HFFc6 (cell line): Measurements from ENCODE around the gene GOLGA2. TPM values are rescaled to one million over a fixed set of nuclear protein-coding genes. Genes with fewer than 3 reads are reported as not detected.
A peak's percentile ranks its signal among the peaks of the same experiment; 100 is the strongest.
"Not testable (repeated sequence)": the region's sequence is repeated elsewhere in the genome, so short reads cannot be mapped to it uniquely, and the experiment has no call there.

Experiments
- DNase-seq: peaks from one replicate; pipeline ENCODE4 v3.0.0-alpha.2; 2018
- H3K27ac Mint-ChIP-seq: 2 replicates; pipeline ENCODE4 v1.8.0; 2020; ENCODE audit warnings: mild to moderate bottlenecking, mixed read lengths
- H3K27me3 Mint-ChIP-seq: 2 replicates; pipeline ENCODE4 v1.8.0; 2021; ENCODE audit warnings: mild to moderate bottlenecking, moderate library complexity, mixed read lengths; ENCODE audit not compliant: insufficient read depth
- H3K36me3 Mint-ChIP-seq: 2 replicates; pipeline ENCODE4 v1.8.0; 2021; ENCODE audit warnings: low read depth, mixed read lengths
- H3K4me1 Mint-ChIP-seq: 2 replicates; pipeline ENCODE4 v1.8.0; 2020; ENCODE audit warnings: low read depth, mixed read lengths
- H3K4me3 Mint-ChIP-seq: 2 replicates; pipeline ENCODE4 v1.8.0; 2020; ENCODE audit warnings: mild to moderate bottlenecking, moderate library complexity, mixed read lengths
- H3K9me3 Mint-ChIP-seq: 2 replicates; pipeline ENCODE4 v1.8.0; 2020; ENCODE audit warnings: mild to moderate bottlenecking, mixed read lengths
- total RNA-seq, 6 experiments: library from RNA; stranded (reverse); fragmentation: NEBNext Ultra II Directional; extraction: Animal tissue kit (Norgen Biotek cat#: 25700); gene quantifications; 2 replicates in 1 of 6; 3 replicates in 5 of 6; pipeline ENCODE4 v1.2.3, GENCODE V29; 2021
- TF ChIP-seq, protein P1 (sequence below): fragments of 200-600 bp; sonication (generic); IDR thresholded peaks from 2 replicates; pipeline ENCODE4 v1.5.0; 2021; ENCODE audit warnings: antibody characterized with exemption, mild to moderate bottlenecking

The GOLGA2 gene
- total RNA-seq, 6 experiments from 2014 or later = 142 to 167 (median 156) TPM

GRCh38 chr9:128288273-128289004, 12.6 kb upstream of the GOLGA2 start:
- H3K36me3 Mint-ChIP-seq = peaks cover 15% of the 10 kb centered on the region; the same call in 1 of the 2 replicates
- H3K27ac Mint-ChIP-seq = no peak overlapping the region
- H3K9me3 Mint-ChIP-seq = no peaks in the 10 kb centered on the region
- no peak overlapping the region for H3K4me3 Mint-ChIP-seq
- TF ChIP-seq, protein P1, sequence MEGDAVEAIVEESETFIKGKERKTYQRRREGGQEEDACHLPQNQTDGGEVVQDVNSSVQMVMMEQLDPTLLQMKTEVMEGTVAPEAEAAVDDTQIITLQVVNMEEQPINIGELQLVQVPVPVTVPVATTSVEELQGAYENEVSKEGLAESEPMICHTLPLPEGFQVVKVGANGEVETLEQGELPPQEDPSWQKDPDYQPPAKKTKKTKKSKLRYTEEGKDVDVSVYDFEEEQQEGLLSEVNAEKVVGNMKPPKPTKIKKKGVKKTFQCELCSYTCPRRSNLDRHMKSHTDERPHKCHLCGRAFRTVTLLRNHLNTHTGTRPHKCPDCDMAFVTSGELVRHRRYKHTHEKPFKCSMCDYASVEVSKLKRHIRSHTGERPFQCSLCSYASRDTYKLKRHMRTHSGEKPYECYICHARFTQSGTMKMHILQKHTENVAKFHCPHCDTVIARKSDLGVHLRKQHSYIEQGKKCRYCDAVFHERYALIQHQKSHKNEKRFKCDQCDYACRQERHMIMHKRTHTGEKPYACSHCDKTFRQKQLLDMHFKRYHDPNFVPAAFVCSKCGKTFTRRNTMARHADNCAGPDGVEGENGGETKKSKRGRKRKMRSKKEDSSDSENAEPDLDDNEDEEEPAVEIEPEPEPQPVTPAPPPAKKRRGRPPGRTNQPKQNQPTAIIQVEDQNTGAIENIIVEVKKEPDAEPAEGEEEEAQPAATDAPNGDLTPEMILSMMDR = no peak
- no peaks in the 10 kb centered on the region; the same call in 1 of the 2 replicates for H3K27me3 Mint-ChIP-seq
- no peak for DNase-seq
- H3K4me1 Mint-ChIP-seq = no peaks in the 10 kb centered on the region

GRCh38 chr9:128286440-128286839, 10.6 kb upstream of the GOLGA2 start:
- no peak overlapping the region for H3K27ac Mint-ChIP-seq
- H3K4me3 Mint-ChIP-seq = no peak overlapping the region
- H3K9me3 Mint-ChIP-seq = no peaks in the 10 kb centered on the region
- H3K36me3 Mint-ChIP-seq = peaks cover 16% of the 10 kb centered on the region; the same call in 1 of the 2 replicates
- no peaks in the 10 kb centered on the region; the same call in 1 of the 2 replicates for H3K27me3 Mint-ChIP-seq
- DNase-seq = no peak
- peaks cover 5% of the 10 kb centered on the region; the same call in 1 of the 2 replicates for H3K4me1 Mint-ChIP-seq
- TF ChIP-seq, protein P1 = no peak

DNA sequence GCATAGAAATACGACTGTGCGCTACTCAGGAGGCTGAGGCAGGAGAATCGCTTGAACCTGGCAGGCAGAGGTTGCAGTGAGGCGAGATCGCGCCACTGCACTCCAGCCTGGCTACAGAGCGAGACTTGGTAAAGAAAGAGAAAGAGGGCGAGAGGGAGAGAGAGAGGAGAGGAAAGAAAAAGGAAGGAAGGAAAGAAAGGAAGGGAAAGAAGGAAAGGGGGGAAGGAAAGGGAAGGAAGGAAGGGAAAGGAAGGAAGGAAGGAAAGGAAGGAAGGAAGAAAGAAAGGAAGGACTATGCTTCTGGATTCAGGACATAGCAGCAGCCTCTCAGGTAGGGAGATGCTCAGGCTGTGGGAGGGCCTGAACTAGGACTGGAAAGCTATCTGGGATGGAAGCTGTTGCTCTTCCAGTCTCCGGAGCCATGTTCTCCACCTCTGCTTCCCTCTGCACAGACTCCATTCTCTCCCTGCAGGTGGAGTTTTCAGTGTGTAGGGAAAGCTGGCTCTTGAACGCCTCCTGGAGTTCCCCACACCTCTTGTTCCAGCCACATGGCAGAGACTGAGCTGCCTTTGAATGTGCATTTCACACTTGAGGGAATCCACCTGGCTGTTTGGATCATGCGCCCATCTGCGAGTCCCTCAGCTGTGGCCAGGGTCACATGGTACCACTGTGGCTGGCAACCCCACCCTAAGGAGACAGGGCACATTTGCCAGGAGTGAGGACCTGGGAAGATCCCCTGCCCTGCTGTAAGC, 9.4 kb upstream of the GOLGA2 start:
- peaks cover 20% of the 10 kb centered on the region for H3K36me3 Mint-ChIP-seq
- H3K4me1 Mint-ChIP-seq = peaks cover 5% of the 10 kb centered on the region; the same call in 1 of the 2 replicates
- H3K27me3 Mint-ChIP-seq = peaks cover 2% of the 10 kb centered on the region
- TF ChIP-seq, protein P1 = no peak
- no peak overlapping the region for H3K27ac Mint-ChIP-seq
- no peak overlapping the region for H3K4me3 Mint-ChIP-seq
- DNase-seq = no peak
- no peaks in the 10 kb centered on the region for H3K9me3 Mint-ChIP-seq

- TF ChIP-seq, protein P1 = no peak
- DNase-seq = no peak
- peaks cover 4% of the 10 kb centered on the region for H3K27me3 Mint-ChIP-seq
- no peak overlapping the region for H3K4me3 Mint-ChIP-seq
- peaks cover 19% of the 10 kb centered on the region for H3K36me3 Mint-ChIP-seq
- H3K9me3 Mint-ChIP-seq = no peaks in the 10 kb centered on the region
- H3K4me1 Mint-ChIP-seq = peaks cover 6% of the 10 kb centered on the region
- H3K27ac Mint-ChIP-seq = peak overlapping the region; percentile 71; the same call in 1 of the 2 replicates
Observed at GRCh38 chr9:128282500-128282899, 6.7 kb upstream of the GOLGA2 start.

DNA sequence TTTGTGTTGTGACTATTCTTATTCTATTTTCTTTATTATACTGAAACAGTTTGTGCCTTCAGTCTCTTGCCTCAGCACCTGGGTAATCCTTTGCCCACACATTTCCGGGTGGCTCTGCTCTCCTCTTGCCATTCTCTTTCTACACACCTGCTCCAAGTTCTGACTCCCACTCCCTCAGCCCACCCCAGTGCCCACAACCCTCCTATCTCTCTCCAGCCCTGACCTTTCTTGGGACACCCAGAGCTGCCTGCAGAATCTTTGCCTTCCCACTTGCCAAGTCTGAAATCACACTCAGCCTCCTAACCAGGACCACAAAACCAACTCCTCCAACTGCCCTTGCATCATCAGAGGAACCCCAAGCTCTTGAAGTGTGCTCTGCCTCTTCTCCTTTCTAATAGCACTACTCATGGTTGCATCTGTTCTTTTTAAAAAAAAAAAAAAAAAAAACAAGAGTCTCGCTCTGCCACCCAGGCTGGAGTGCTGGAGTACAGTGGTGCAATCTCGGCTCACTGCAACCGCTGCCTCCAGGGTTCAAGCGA, 4.3 kb upstream of the GOLGA2 start:
- TF ChIP-seq, protein P1 = no peak
- Mint-ChIP-seq H3K27me3 (peaks cover 14% of the 10 kb centered on the region), H3K36me3 (peaks cover 15% of the 10 kb centered on the region), H3K4me3 (no peak overlapping the region), H3K4me1 (peaks cover 14% of the 10 kb centered on the region), H3K27ac (no peak overlapping the region), H3K9me3 (no peaks in the 10 kb centered on the region)
- no peak for DNase-seq

GRCh38 chr9:128279088-128280073, 3.6 kb upstream of the GOLGA2 start:
- H3K27ac Mint-ChIP-seq, DNase-seq, H3K9me3 Mint-ChIP-seq, H3K4me3 Mint-ChIP-seq: not testable (repeated sequence)
- Mint-ChIP-seq H3K4me1 (peaks cover 20% of the 10 kb centered on the region), H3K27me3 (peaks cover 14% of the 10 kb centered on the region), H3K36me3 (peaks cover 22% of the 10 kb centered on the region)
